Measurements from ENCODE around the gene ABAT. TPM values are rescaled to one million over a fixed set of nuclear protein-coding genes. Genes with fewer than 3 reads are reported as not detected.

ABAT gene
- total RNA-seq, 1 experiment from 2014 or later, result 6.9 TPM

GRCh38 chr16:8739989-8740704 lies 65.7 kb downstream of the ABAT start:
- H3K36me3 ChIP-seq (ENCODE audit: insufficient read depth, low read length, poor library complexity, severe bottlenecking), result no peaks in the 10 kb centered on the region
- H3K27ac ChIP-seq (ENCODE audit: low read depth, low read length, poor library complexity, severe bottlenecking), result no peak overlapping the region
- no peaks in the 10 kb centered on the region for H3K27me3 ChIP-seq (replicated peaks; ENCODE audit: insufficient read depth, low read depth, low read length, poor library complexity)
- CTCF ChIA-PET, result no interaction called here
- no peak for DNase-seq (ENCODE audit: low spot score)
- no peaks in the 10 kb centered on the region for H3K9me3 ChIP-seq (ENCODE audit: low read depth, low read length, poor library complexity, severe bottlenecking)
- POLR2A ChIA-PET (ENCODE audit: low non-redundant PET), result no interaction called here
- intact Hi-C loops (cut with micrococcal nuclease; ENCODE audit: unreplicated experiment), result no loop called here
- no peak overlapping the region for H3K4me3 ChIP-seq (ENCODE audit: low read depth, low read length, poor library complexity, severe bottlenecking)
- no peaks in the 10 kb centered on the region for H3K4me1 ChIP-seq (ENCODE audit: insufficient read depth, low read length, poor library complexity, severe bottlenecking)
- no TSS peak for BruUV-seq (replicated peaks)
- TF ChIP-seq EZH2 (IDR thresholded peaks at IDR 0.05; ENCODE audit: borderline replicate concordance, low read depth, low read length, poor library complexity, severe bottlenecking) (no peak), CTCF (conservative IDR thresholded peaks at IDR 0.05; ENCODE audit: low read depth, low read length) (no peak)

GRCh38 chr16:8740775-8741355 lies 66.4 kb downstream of the ABAT start:
- ChIA-PET CTCF (no interaction called here), POLR2A (ENCODE audit: low non-redundant PET) (no interaction called here)
- Histone ChIP-seq H3K27me3 (replicated peaks; ENCODE audit: insufficient read depth, low read depth, low read length, poor library complexity) (no peaks in the 10 kb centered on the region), H3K36me3 (ENCODE audit: insufficient read depth, low read length, poor library complexity, severe bottlenecking) (no peaks in the 10 kb centered on the region), H3K9me3 (ENCODE audit: low read depth, low read length, poor library complexity, severe bottlenecking) (no peaks in the 10 kb centered on the region), H3K27ac (ENCODE audit: low read depth, low read length, poor library complexity, severe bottlenecking) (no peak overlapping the region), H3K4me1 (ENCODE audit: insufficient read depth, low read length, poor library complexity, severe bottlenecking) (no peaks in the 10 kb centered on the region), H3K4me3 (ENCODE audit: low read depth, low read length, poor library complexity, severe bottlenecking) (no peak overlapping the region)
- intact Hi-C loops (cut with micrococcal nuclease; ENCODE audit: unreplicated experiment), result no loop called here
- DNase-seq (ENCODE audit: low spot score), result no peak
- BruUV-seq (replicated peaks), result no TSS peak
- TF ChIP-seq EZH2 (IDR thresholded peaks at IDR 0.05; ENCODE audit: borderline replicate concordance, low read depth, low read length, poor library complexity, severe bottlenecking) (no peak), CTCF (conservative IDR thresholded peaks at IDR 0.05; ENCODE audit: low read depth, low read length) (no peak)

GRCh38 chr16:8741636-8742035 lies 67.2 kb downstream of the ABAT start:
- TF ChIP-seq CTCF (conservative IDR thresholded peaks at IDR 0.05; ENCODE audit: low read depth, low read length) (no peak), EZH2 (IDR thresholded peaks at IDR 0.05; ENCODE audit: borderline replicate concordance, low read depth, low read length, poor library complexity, severe bottlenecking) (no peak)
- Histone ChIP-seq H3K9me3 (ENCODE audit: low read depth, low read length, poor library complexity, severe bottlenecking) (no peaks in the 10 kb centered on the region), H3K4me1 (ENCODE audit: insufficient read depth, low read length, poor library complexity, severe bottlenecking) (no peaks in the 10 kb centered on the region), H3K36me3 (ENCODE audit: insufficient read depth, low read length, poor library complexity, severe bottlenecking) (no peaks in the 10 kb centered on the region), H3K27me3 (replicated peaks; ENCODE audit: insufficient read depth, low read depth, low read length, poor library complexity) (no peaks in the 10 kb centered on the region), H3K4me3 (ENCODE audit: low read depth, low read length, poor library complexity, severe bottlenecking) (no peak overlapping the region), H3K27ac (ENCODE audit: low read depth, low read length, poor library complexity, severe bottlenecking) (no peak overlapping the region)
- DNase-seq (ENCODE audit: low spot score), result no peak
- no TSS peak for BruUV-seq (replicated peaks)
- ChIA-PET CTCF (no interaction called here), POLR2A (ENCODE audit: low non-redundant PET) (no interaction called here)
- intact Hi-C loops (cut with micrococcal nuclease; ENCODE audit: unreplicated experiment), result no loop called here
